GM12892 (cell line): ENCODE measurements around the gene KLF17.

Experiments
- POLR2A ChIP-seq: IDR thresholded peaks from 2 replicates; pipeline ENCODE4 v1.6.1; 2011; ENCODE audit warnings: low read depth, low read length, control low read depth
- POLR2AphosphoS5 ChIP-seq: IDR thresholded peaks from 2 replicates; pipeline ENCODE4 v1.6.1; 2011; ENCODE audit warnings: low read depth, low read length, control low read depth

DNA sequence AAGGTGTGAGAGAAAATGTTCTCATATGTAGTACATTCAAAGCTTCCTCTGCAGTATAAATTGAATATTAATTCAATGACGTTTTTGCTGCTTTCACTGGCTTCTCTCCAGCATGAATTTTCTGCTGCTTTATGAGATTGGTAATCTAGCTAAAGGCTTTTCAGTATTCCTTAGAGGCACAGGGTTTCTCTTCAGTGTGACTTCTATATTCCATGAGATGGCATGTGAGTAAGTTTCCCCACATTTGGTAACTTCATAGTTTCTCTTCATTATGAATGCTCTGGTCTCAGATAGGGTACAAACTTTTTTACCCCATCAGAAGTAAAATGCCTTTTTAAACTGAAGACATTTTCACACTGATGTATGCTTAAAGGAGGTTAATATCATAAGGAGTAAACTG, 33.2 kb downstream of the KLF17 start:
- TF ChIP-seq POLR2AphosphoS5 (no peak), POLR2A (no peak)
